Kidney epithelial cell (primary cell): ENCODE measurements around the gene SAMM50. TPM values are rescaled to one million over a fixed set of nuclear protein-coding genes. Genes with fewer than 3 reads are reported as not detected.

Experiments
- DNase-seq: peaks from one replicate; pipeline ENCODE4 v3.0.0-alpha.2; 2010; ENCODE audit warnings: low read depth
- H3K27me3 ChIP-seq: 2 replicates; pipeline ENCODE4 v1.6.0; 2011; ENCODE audit warnings: low read length; ENCODE audit not compliant: control insufficient read depth, insufficient read depth
- H3K36me3 ChIP-seq: 2 replicates; pipeline ENCODE4 v1.5.1; 2011; ENCODE audit warnings: low read length; ENCODE audit not compliant: control insufficient read depth, insufficient read depth
- H3K4me3 ChIP-seq: 2 replicates; pipeline ENCODE4 v1.5.1; 2011; ENCODE audit warnings: low read depth, mild to moderate bottlenecking, control low read depth, low read length
- CTCF ChIP-seq: IDR thresholded peaks from 2 replicates; pipeline ENCODE4 v1.5.1; 2011; ENCODE audit warnings: mild to moderate bottlenecking, moderate library complexity, low read length, control low read depth, inconsistent platforms; ENCODE audit not compliant: insufficient read depth, poor library complexity, severe bottlenecking
- total RNA-seq: library from RNA; depleted of rRNA; stranded (reverse); fragments of >200 nt; gene quantifications from 2 replicates; pipeline ENCODE4 v1.2.3, GENCODE V29; 2015

The SAMM50 gene
- total RNA-seq, 1 donor from 2014 or later: 41.4 TPM

DNA sequence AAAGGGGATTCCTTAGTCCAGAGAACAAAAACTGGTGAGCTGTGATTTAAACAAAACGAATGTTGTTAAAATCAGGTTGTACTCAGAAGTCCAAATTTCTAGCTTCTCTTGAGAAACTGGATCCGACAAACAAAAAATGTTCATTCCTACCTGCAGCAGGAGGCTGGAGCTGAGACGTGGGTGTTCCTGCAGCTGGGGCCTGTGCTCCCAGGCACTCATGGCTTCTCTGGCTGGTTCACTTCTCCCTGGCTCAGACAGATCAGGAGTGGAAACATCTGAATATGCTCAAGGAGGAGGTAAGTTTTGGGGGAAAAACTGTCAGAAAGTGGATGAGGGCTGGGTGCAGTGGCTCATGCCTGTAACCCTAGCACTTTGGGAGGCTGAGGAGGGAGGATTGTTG is 44.1 kb downstream of the SAMM50 start:
- H3K4me3 ChIP-seq: no peak overlapping the region
- peaks cover 1% of the 10 kb centered on the region for H3K36me3 ChIP-seq
- DNase-seq: no peak
- TF ChIP-seq CTCF: no peak
- H3K27me3 ChIP-seq: no peaks in the 10 kb centered on the region

GRCh38 chr22:44000123-44000522 is 44.9 kb downstream of the SAMM50 start:
- Histone ChIP-seq H3K4me3 (no peak overlapping the region), H3K36me3 (peaks cover 1% of the 10 kb centered on the region), H3K27me3 (no peaks in the 10 kb centered on the region)
- no peak for TF ChIP-seq CTCF
- no peak for DNase-seq

- no peak for TF ChIP-seq CTCF
- Histone ChIP-seq H3K36me3 (peaks cover 1% of the 10 kb centered on the region), H3K4me3 (no peak overlapping the region), H3K27me3 (no peaks in the 10 kb centered on the region)
- DNase-seq: no peak
Measured at GRCh38 chr22:44001521-44001920, 46.3 kb downstream of the SAMM50 start.

DNA sequence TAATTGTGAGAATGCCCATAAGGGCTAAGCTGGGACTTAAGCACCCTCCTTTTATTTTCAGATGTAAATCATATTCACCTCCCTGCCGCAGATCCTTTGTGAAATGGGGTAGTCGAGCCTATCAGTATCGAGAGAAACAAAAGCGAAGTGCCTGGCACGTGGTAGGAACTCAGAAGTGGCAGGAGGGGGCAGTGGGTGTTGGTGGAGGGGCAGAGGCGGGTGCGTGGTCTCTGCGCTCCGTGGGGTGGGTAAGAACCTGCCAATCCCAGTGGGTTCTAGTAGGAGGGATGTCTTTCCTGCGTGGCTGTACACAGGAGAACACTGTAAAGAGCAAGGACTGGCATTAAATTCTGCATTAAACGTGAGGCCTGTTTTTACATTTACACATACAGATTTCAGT is 47.1 kb downstream of the SAMM50 start:
- H3K4me3 ChIP-seq: no peak overlapping the region
- no peak for TF ChIP-seq CTCF
- H3K27me3 ChIP-seq: no peaks in the 10 kb centered on the region
- H3K36me3 ChIP-seq: no peaks in the 10 kb centered on the region
- no peak for DNase-seq

DNA sequence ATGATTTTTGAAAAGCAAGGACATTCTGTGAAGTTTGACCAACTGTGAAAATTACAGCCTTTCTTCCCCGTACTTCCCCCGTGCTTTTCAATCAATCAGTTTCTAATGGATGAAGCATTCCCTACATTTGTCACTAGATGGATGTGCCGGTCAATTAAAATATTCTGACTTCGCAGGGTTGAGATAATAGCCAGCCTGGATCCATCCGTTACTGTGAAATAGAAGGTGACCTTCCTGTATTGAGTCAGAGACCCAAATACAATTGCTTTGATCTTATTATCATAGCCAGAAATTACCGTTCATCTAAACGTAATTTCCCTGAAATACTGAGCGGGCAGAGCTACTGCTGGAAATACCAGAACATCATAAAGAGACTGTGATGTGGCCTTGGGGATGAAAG is 47.8 kb downstream of the SAMM50 start:
- no peak for DNase-seq
- H3K4me3 ChIP-seq: no peak overlapping the region
- no peaks in the 10 kb centered on the region for H3K36me3 ChIP-seq
- no peaks in the 10 kb centered on the region for H3K27me3 ChIP-seq
- no peak for TF ChIP-seq CTCF

DNA sequence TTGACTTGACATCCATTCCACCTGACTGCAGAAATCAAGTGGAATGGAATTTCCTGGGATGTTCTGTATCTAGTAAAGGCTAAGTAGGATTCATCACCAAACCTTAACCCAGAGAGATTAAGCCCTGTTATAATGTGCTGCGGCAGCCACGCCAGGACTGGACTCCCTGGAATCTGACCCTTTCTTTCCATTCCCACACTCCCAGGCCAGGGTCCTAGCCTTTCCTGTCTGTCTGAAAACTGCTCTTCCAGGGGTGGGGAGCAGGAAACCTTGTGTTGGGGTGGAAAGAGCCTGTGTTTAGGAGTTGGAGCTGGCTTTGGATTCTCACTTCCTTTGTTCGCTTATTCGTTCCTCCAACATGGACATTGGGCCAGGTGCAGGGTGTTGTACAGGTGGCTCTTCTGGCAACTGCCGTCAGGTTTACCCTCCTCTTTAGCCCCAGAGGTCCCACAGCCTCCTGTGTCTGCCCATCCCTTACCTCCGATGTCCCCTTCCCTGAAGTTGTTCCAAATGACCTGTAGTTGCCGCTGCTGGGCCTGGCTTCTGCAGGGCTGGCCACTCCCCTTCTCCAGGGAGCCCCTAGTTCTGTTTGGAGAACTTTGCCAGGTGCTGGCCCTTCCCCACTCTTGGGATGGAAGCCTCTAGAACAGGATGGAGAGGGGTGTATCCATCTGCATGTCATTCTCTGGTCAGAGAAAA is 48.3 kb downstream of the SAMM50 start:
- no peak overlapping the region for H3K4me3 ChIP-seq
- H3K27me3 ChIP-seq: no peaks in the 10 kb centered on the region
- no peak for TF ChIP-seq CTCF
- DNase-seq: no peak
- H3K36me3 ChIP-seq: no peaks in the 10 kb centered on the region
